Activated CD4-positive, alpha-beta T cell treated with anti-CD3 and anti-CD28 coated beads for 4 hours (primary cell): Measurements from ENCODE around the gene CUZD1.

Experiments used
- DNase-seq, 2 donors: peaks; one replicate each; pipeline ENCODE4 v3.0.0-alpha.2; 2020

The CUZD1 gene

GRCh38 chr10:122798704-122799231 lies 46.9 kb downstream of the CUZD1 start:
- DNase-seq: no peak

DNA sequence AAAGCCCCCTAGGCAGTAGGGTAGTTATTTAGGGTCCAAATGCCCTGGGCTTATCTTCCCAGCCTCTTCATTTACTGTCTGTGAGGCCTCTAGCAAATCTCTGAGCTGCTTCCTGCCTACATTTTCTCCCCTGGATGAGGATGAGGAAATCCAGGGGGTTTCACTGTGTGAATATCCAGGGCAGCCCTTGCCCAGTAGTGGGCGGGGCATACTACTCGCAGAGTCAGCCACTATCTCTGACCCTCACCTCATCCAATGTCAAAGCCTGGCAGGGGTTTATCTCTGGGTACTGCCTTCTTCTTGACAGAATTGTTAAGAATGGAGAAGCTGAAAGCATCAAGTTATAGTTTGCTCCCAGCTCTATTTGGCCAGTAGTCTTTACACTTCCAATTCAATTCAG lies 48.9 kb downstream of the CUZD1 start:
- no peak for DNase-seq

GRCh38 chr10:122795924-122796323 lies 49.7 kb downstream of the CUZD1 start:
- DNase-seq: no peak

DNA sequence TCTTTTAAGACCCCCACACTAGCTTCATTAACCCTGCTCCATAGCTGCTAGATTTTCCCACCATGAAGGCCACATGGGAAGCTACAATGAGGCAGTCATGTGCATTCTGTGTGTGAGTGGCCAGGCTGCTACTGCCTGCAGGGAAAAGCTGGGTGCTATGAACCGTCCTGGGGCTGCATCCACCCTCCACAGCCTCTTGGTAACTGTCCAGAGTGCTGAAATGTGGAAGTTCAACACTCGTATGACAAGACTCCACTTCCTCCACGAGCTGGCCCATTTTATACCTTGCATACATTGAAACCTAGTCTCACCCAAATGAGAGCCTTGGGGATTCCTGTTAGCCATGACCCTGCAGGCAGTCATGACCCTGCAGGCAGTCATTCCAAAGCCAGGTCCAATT lies 59.4 kb downstream of the CUZD1 start:
- no peak for DNase-seq

GRCh38 chr10:122782911-122783310 lies 62.7 kb downstream of the CUZD1 start:
- DNase-seq: no peak
